HCT116 (cell line): ENCODE results near the gene STH. TPM values are rescaled to one million over a fixed set of nuclear protein-coding genes. Genes with fewer than 3 reads are reported as not detected.

Experiments
- ATAC-seq: fragments of 200-7000 bp; cut with Tn5 transposase; 2 replicates; pipeline ENCODE4 v1.9.1; 2020; ENCODE audit warnings: mild to moderate bottlenecking, moderate library complexity
- BruUV-seq: library from RNA; stranded (reverse); fragments of 400-500 nt; replicated peaks from 2 replicates; lab custom pipeline; 2021; lab: Mats Ljungman, UMichigan
- CTCF ChIA-PET: fragments of 300-600 bp; sonication (Branson Sonifier 250); formaldehyde crosslinking; loops from one replicate; lab custom pipeline; 2021; ENCODE audit warnings: antibody characterized with exemption; lab: Charles Lee
- POLR2A ChIA-PET: fragments of 300-600, 350-600 bp; sonication (Branson Sonifier 250); formaldehyde crosslinking; loops from one replicate; lab custom pipeline; 2021; ENCODE audit warnings: antibody characterized with exemption; lab: Charles Lee
- RAD21 ChIA-PET, 2 experiments: fragments of 300-600 bp; sonication (Branson Sonifier 250); formaldehyde crosslinking; loops; one replicate each; lab custom pipeline; 2023; ENCODE audit warnings: low total read pairs in 2 of 2; ENCODE audit not compliant: uncharacterized antibody in 2 of 2, unreplicated experiment in 2 of 2, low non-redundant PET in 1 of 2; lab: Charles Lee
- DNase-seq: peaks from one replicate; pipeline ENCODE4 v3.0.0-alpha.2; 2010; ENCODE audit warnings: low read depth, low spot score
- H2AFZ ChIP-seq: fragments of 200-600 bp; shearing (Covaris generic), sonication (generic); 2 replicates; pipeline ENCODE4 v1.6.1; 2017; ENCODE audit warnings: low read depth, mixed run types, mixed read lengths, antibody characterized with exemption, low read length; ENCODE audit not compliant: poor library complexity, severe bottlenecking
- H3K27ac ChIP-seq: 2 replicates; pipeline ENCODE4 v1.5.1; 2012; ENCODE audit warnings: low read depth, low read length
- H3K27me3 ChIP-seq: fragments of 200-600 bp; sonication (generic); 2 replicates; pipeline ENCODE4 v1.6.1; 2016; ENCODE audit warnings: mixed run types, low read length, mixed read lengths; ENCODE audit not compliant: insufficient read depth
- H3K36me3 ChIP-seq, 2 experiments: fragments of 200-500 bp in 1 of 2; fragments of 200-600 bp in 1 of 2; sonication (Bioruptor generic) in 1 of 2; sonication (generic) in 1 of 2; 2 replicates each; pipeline versions ENCODE4 v1.5.1 to v1.6.1; 2014 to 2016; ENCODE audit warnings: low read length in 2 of 2, inconsistent platforms in 1 of 2, mixed read lengths in 1 of 2, mixed run types in 1 of 2; ENCODE audit not compliant: insufficient read depth in 2 of 2, control insufficient read depth in 1 of 2
- H3K4me1 ChIP-seq, 2 experiments: fragments of 200-600 bp in 1 of 2; sonication (generic) in 1 of 2; 2 replicates each; pipeline versions ENCODE4 v1.5.1 to v1.6.1; 2012 to 2017; ENCODE audit warnings: low read length in 2 of 2, inconsistent platforms in 1 of 2, mild to moderate bottlenecking in 1 of 2, mixed read lengths in 1 of 2, mixed run types in 1 of 2, moderate library complexity in 1 of 2; ENCODE audit not compliant: insufficient read depth in 2 of 2, control insufficient read depth in 1 of 2
- H3K4me2 ChIP-seq: fragments of 200-600 bp; sonication (generic); 2 replicates; pipeline ENCODE4 v1.6.1; 2017; ENCODE audit warnings: mixed run types, low read length, mixed read lengths
- H3K4me3 ChIP-seq, 2 experiments: fragments of 200-600 bp in 1 of 2; sonication (generic) in 1 of 2; replicated peaks in 1 of 2; 2 replicates each; pipeline ENCODE4 v1.5.1; 2011 to 2016; ENCODE audit warnings: low read length in 2 of 2, control low read depth in 1 of 2, low read depth in 1 of 2, mild to moderate bottlenecking in 1 of 2, mixed read lengths in 1 of 2, mixed run types in 1 of 2
- H3K79me2 ChIP-seq: fragments of 200-600 bp; sonication (generic); 2 replicates; pipeline ENCODE4 v1.6.1; 2017; ENCODE audit warnings: mild to moderate bottlenecking, mixed run types, low read length, moderate library complexity, mixed read lengths; ENCODE audit not compliant: insufficient read depth
- H3K9ac ChIP-seq: fragments of 200-600 bp; sonication (generic); 2 replicates; pipeline ENCODE4 v1.6.1; 2016; ENCODE audit warnings: low read length, mixed read lengths
- H3K9me2 ChIP-seq: fragments of 200-600 bp; sonication (generic), shearing (Covaris generic); 2 replicates; pipeline ENCODE4 v1.6.1; 2017; ENCODE audit warnings: mixed run types, mild to moderate bottlenecking, moderate library complexity; ENCODE audit not compliant: insufficient read depth
- H3K9me3 ChIP-seq, 2 experiments: fragments of 200-500 bp in 1 of 2; fragments of 200-600 bp in 1 of 2; sonication (Bioruptor generic) in 1 of 2; sonication (generic) in 1 of 2; 2 replicates each; pipeline ENCODE4 v1.6.1; 2014 to 2017; ENCODE audit warnings: low read length in 2 of 2, mixed read lengths in 2 of 2, inconsistent platforms in 1 of 2, low read depth in 1 of 2, mild to moderate bottlenecking in 1 of 2, mixed run types in 1 of 2, moderate library complexity in 1 of 2; ENCODE audit not compliant: control insufficient read depth in 1 of 2, insufficient read depth in 1 of 2
- H4K20me1 ChIP-seq: fragments of 200-600 bp; sonication (generic), shearing (Covaris generic); 2 replicates; pipeline ENCODE4 v1.6.1; 2017; ENCODE audit warnings: mixed run types, mild to moderate bottlenecking, moderate library complexity; ENCODE audit not compliant: insufficient read depth
- EGR1 ChIP-seq: IDR thresholded peaks from 2 replicates; pipeline ENCODE4 v1.6.1; 2012; ENCODE audit warnings: low read depth
- ELF1 ChIP-seq: IDR thresholded peaks from 2 replicates; pipeline ENCODE4 v1.6.1; 2012; ENCODE audit warnings: low read depth, borderline replicate concordance
- FOSL1 ChIP-seq: IDR thresholded peaks from 2 replicates; pipeline ENCODE4 v1.6.1; 2012; ENCODE audit warnings: low read depth
- JUND ChIP-seq: IDR thresholded peaks from 2 replicates; pipeline ENCODE4 v1.6.1; 2012
- POLR2A ChIP-seq: IDR thresholded peaks from 2 replicates; pipeline ENCODE4 v1.7.0; 2011; ENCODE audit warnings: borderline replicate concordance; ENCODE audit not compliant: insufficient read depth, insufficient read length; ENCODE audit errors: extremely low read depth
- POLR2AphosphoS5 ChIP-seq: IDR thresholded peaks from 2 replicates; pipeline ENCODE4 v1.6.1; 2011; ENCODE audit warnings: mild to moderate bottlenecking, low read depth, low read length, moderate library complexity
- RAD21 ChIP-seq: IDR thresholded peaks from 2 replicates; pipeline ENCODE4 v1.6.1; 2012; ENCODE audit warnings: low read depth, mild to moderate bottlenecking
- SIN3A ChIP-seq: IDR thresholded peaks from 2 replicates; pipeline ENCODE4 v1.6.1; 2012; ENCODE audit warnings: low read depth
- SP1 ChIP-seq: IDR thresholded peaks from 2 replicates; pipeline ENCODE4 v1.6.1; 2012; ENCODE audit warnings: low read depth
- SRF ChIP-seq: IDR thresholded peaks from 2 replicates; pipeline ENCODE4 v1.6.1; 2012; ENCODE audit warnings: low read depth
- TCF7L2 ChIP-seq: IDR thresholded peaks from 2 replicates; pipeline ENCODE4 v1.7.0; 2011; ENCODE audit warnings: borderline replicate concordance, inconsistent platforms; ENCODE audit not compliant: insufficient read depth, insufficient read length; ENCODE audit errors: extremely low read depth
- YY1 ChIP-seq: IDR thresholded peaks from 2 replicates; pipeline ENCODE4 v1.6.1; 2011; ENCODE audit warnings: low read length, low read depth, moderate library complexity, mild to moderate bottlenecking; ENCODE audit not compliant: insufficient replicate concordance; ENCODE audit errors: extremely low read depth
- ZBTB33 ChIP-seq: IDR thresholded peaks from 2 replicates; pipeline ENCODE4 v1.6.1; 2011; ENCODE audit warnings: mild to moderate bottlenecking, low read length, moderate library complexity; ENCODE audit not compliant: insufficient replicate concordance; ENCODE audit errors: extremely low read depth
- ZFX ChIP-seq: fragments of 450-650 bp; IDR thresholded peaks from 2 replicates; pipeline ENCODE4 v1.6.1; 2017
- ZNF274 ChIP-seq: fragments of 200-500 bp; sonication (Bioruptor generic); IDR thresholded peaks from 2 replicates; pipeline ENCODE4 v1.6.1; 2014; ENCODE audit warnings: mild to moderate bottlenecking, low read depth, low read length, inconsistent platforms
- intact Hi-C: fragments of 100-400 bp; cut with micrococcal nuclease; formaldehyde crosslinking; loops from 2 replicates; pipeline ENCODE4 v1.10.0; 2022
- total RNA-seq: library from RNA; stranded (reverse); gene quantifications from one replicate; pipeline ENCODE4 v1.2.1, GENCODE V29; 2021; ENCODE audit not compliant: unreplicated experiment
- TF ChIP-seq, protein P1 (sequence below): IDR thresholded peaks from 2 replicates; pipeline ENCODE4 v1.6.1; 2012
- TF ChIP-seq, protein P2 (sequence below), 3 experiments: fragments of 200-600 bp in 1 of 3; sonication (generic) in 1 of 3; IDR thresholded peaks in 2 of 3; conservative IDR thresholded peaks in 1 of 3; 2 replicates each; pipeline ENCODE4 v1.5.1; 2012 to 2017; ENCODE audit warnings: low read depth in 2 of 3, low read length in 2 of 3, antibody characterized with exemption in 1 of 3, borderline replicate concordance in 1 of 3, control low read depth in 1 of 3, mild to moderate bottlenecking in 1 of 3, mixed read lengths in 1 of 3, mixed run types in 1 of 3, moderate library complexity in 1 of 3; ENCODE audit not compliant: insufficient read depth in 1 of 3

Gene STH
- total RNA-seq, 1 experiment from 2014 or later: not detected

- H3K9me2 ChIP-seq: no peaks in the 10 kb centered on the region
- intact Hi-C loops: no loop called here
- POLR2A ChIA-PET: no interaction called here
- TF ChIP-seq ZBTB33 (no peak), ZNF274 (no peak), JUND (no peak), SRF (no peak), EGR1 (no peak), SP1 (no peak), ELF1 (no peak), SIN3A (no peak)
- H3K27ac ChIP-seq: no peak overlapping the region
- peaks cover 8% of the 10 kb centered on the region; the same call in 1 of the 2 replicates for H4K20me1 ChIP-seq
- no peaks in the 10 kb centered on the region for H3K27me3 ChIP-seq
- H3K79me2 ChIP-seq: peaks cover 19% of the 10 kb centered on the region; the same call in 1 of the 2 replicates
- no peaks in the 10 kb centered on the region for H3K4me1 ChIP-seq
- RAD21 ChIA-PET: interaction anchor here in 1 of 2 experiments (0.9 kb wide), 1 partner anchor 9 kb away, joined by 3 read pairs; no protein-coding TSS in a partner anchor
- H2AFZ ChIP-seq: no peak overlapping the region
- peaks cover 68 to 84% of the 10 kb centered on the region in 2 experiments for H3K36me3 ChIP-seq
- H3K9ac ChIP-seq: no peak overlapping the region
- H3K4me2 ChIP-seq: no peak overlapping the region
- CTCF ChIA-PET: no interaction called here
- BruUV-seq: no TSS peak
- H3K9me3 ChIP-seq: no peaks in the 10 kb centered on the region
- no peak for DNase-seq
- ATAC-seq: no peak; the same call in 1 of the 2 replicates
- H3K4me3 ChIP-seq: no peak overlapping the region
These were observed 38.7 kb downstream of the STH start for GRCh38 chr17:46037722-46038255.

DNA sequence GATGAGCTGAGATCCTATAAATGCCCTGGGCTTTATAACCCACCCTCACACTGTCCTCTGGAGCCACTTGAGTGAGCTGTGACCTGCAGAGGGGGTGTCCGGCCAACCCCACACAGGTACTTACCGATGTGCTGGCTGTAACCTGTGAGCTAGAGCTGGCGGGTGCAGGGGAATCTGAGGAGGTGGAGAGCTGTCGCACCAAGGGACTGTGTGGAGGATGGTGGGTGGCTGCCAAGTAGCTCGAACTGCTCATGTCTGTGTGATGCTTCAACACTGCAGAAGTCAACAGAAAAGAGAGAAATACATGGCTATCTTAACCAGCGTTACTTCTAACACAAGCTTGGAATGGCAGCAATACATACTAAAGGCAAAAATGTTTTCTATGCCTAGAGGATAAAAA, 39.4 kb downstream of the STH start:
- H3K4me1 ChIP-seq: no peaks in the 10 kb centered on the region
- H3K27ac ChIP-seq: no peak overlapping the region
- peaks cover 65 to 84% of the 10 kb centered on the region in 2 experiments for H3K36me3 ChIP-seq
- intact Hi-C loops: no loop called here
- no peak overlapping the region for H2AFZ ChIP-seq
- H3K9me2 ChIP-seq: no peaks in the 10 kb centered on the region
- CTCF ChIA-PET: no interaction called here
- H4K20me1 ChIP-seq: peaks cover 8% of the 10 kb centered on the region; the same call in 1 of the 2 replicates
- peaks cover 25% of the 10 kb centered on the region; the same call in 1 of the 2 replicates for H3K79me2 ChIP-seq
- H3K4me2 ChIP-seq: no peak overlapping the region
- DNase-seq (no peak), ATAC-seq (no peak; the same call in 1 of the 2 replicates)
- no TSS peak for BruUV-seq
- H3K9me3 ChIP-seq: no peaks in the 10 kb centered on the region
- POLR2A ChIA-PET: no interaction called here
- no peak overlapping the region for H3K9ac ChIP-seq
- TF ChIP-seq RAD21: no peak
- no peak for TF ChIP-seq POLR2A
- no peak for TF ChIP-seq YY1
- TF ChIP-seq, protein P1, sequence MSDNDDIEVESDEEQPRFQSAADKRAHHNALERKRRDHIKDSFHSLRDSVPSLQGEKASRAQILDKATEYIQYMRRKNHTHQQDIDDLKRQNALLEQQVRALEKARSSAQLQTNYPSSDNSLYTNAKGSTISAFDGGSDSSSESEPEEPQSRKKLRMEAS: no peak
- no peak for TF ChIP-seq SP1
- TF ChIP-seq ELF1: no peak
- TF ChIP-seq, protein P2, sequence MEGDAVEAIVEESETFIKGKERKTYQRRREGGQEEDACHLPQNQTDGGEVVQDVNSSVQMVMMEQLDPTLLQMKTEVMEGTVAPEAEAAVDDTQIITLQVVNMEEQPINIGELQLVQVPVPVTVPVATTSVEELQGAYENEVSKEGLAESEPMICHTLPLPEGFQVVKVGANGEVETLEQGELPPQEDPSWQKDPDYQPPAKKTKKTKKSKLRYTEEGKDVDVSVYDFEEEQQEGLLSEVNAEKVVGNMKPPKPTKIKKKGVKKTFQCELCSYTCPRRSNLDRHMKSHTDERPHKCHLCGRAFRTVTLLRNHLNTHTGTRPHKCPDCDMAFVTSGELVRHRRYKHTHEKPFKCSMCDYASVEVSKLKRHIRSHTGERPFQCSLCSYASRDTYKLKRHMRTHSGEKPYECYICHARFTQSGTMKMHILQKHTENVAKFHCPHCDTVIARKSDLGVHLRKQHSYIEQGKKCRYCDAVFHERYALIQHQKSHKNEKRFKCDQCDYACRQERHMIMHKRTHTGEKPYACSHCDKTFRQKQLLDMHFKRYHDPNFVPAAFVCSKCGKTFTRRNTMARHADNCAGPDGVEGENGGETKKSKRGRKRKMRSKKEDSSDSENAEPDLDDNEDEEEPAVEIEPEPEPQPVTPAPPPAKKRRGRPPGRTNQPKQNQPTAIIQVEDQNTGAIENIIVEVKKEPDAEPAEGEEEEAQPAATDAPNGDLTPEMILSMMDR (IDR thresholded peaks at IDR 0.05 in 2 of 3, conservative IDR thresholded peaks at IDR 0.05 in 1 of 3; ENCODE audit: borderline replicate concordance in 1 of 3, insufficient read depth in 1 of 3, low read depth in 2 of 3, low read length in 2 of 3): no peak
- no peak for TF ChIP-seq SRF
- TF ChIP-seq FOSL1: no peak
- TF ChIP-seq TCF7L2: no peak
- TF ChIP-seq POLR2AphosphoS5: no peak
- TF ChIP-seq ZFX: no peak
- no peaks in the 10 kb centered on the region for H3K27me3 ChIP-seq
- RAD21 ChIA-PET: interaction anchor here in 1 of 2 experiments (0.9 kb wide), 1 partner anchor 10 kb away, joined by 3 read pairs; no protein-coding TSS in a partner anchor
- H3K4me3 ChIP-seq: no peak overlapping the region
